HG02973 (cell line): Measurements from ENCODE around the gene GUCD1.
"Not testable (repeated sequence)": the region's sequence is repeated elsewhere in the genome, so short reads cannot be mapped to it uniquely, and the experiment has no call there.

Experiments used
- ATAC-seq: cut with Tn5 transposase; IDR thresholded peaks from one replicate; pipeline ENCODE4 v1.9.1; 2021; ENCODE audit warnings: moderate library complexity; ENCODE audit not compliant: unreplicated experiment

Gene GUCD1

GRCh38 chr22:24554313-24555164 is at the start of gene GUCD1:
Gene GUCD1, minus strand, starts transcription at chr22:24555138. Its CDS starts 147 bp downstream, at chr22:24554991.
- peak; percentile 3 for ATAC-seq

GRCh38 chr22:24603770-24604629 is 49.1 kb upstream of the GUCD1 start:
- ATAC-seq = not testable (repeated sequence)

GRCh38 chr22:24602847-24603769 is 48.2 kb upstream of the GUCD1 start, which contains the start of gene GGT1:
Gene GGT1, plus strand, starts transcription at chr22:24603193. Its CDS starts 7,889 bp downstream, at chr22:24611082.
- ATAC-seq = not testable (repeated sequence)

GRCh38 chr22:24602105-24602749 is 47.3 kb upstream of the GUCD1 start:
- ATAC-seq = not testable (repeated sequence)

- ATAC-seq = no peak
These were observed 46.5 kb upstream of the GUCD1 start for GRCh38 chr22:24601217-24602104.

- not testable (repeated sequence) for ATAC-seq
These were observed 45.2 kb upstream of the GUCD1 start for GRCh38 chr22:24599958-24600715.

GRCh38 chr22:24599514-24599913 is 44.6 kb upstream of the GUCD1 start:
- ATAC-seq = no peak

- ATAC-seq = not testable (repeated sequence)
These were observed 42.1 kb upstream of the GUCD1 start for GRCh38 chr22:24597076-24597475.

- ATAC-seq = no peak
These were observed 40.9 kb upstream of the GUCD1 start for GRCh38 chr22:24595863-24596262.

GRCh38 chr22:24595228-24595627 is 40.3 kb upstream of the GUCD1 start:
- ATAC-seq = no peak

- ATAC-seq = no peak
These were observed 39.7 kb upstream of the GUCD1 start for GRCh38 chr22:24594569-24595120.

GRCh38 chr22:24593836-24594568 is 39.1 kb upstream of the GUCD1 start:
- no peak for ATAC-seq

GRCh38 chr22:24593559-24593835 is 38.6 kb upstream of the GUCD1 start:
- not testable (repeated sequence) for ATAC-seq

- no peak for ATAC-seq
These were observed 38.1 kb upstream of the GUCD1 start, which contains the start of gene LRRC75B for GRCh38 chr22:24592851-24593558. Gene LRRC75B, minus strand, starts transcription at chr22:24593073. Its CDS starts 34 bp downstream, at chr22:24593039.

- no peak for ATAC-seq
These were observed 37.3 kb upstream of the GUCD1 start for GRCh38 chr22:24592058-24592850.

GRCh38 chr22:24591286-24591830 is 36.4 kb upstream of the GUCD1 start:
- ATAC-seq = no peak
